ENCODE data around the gene PREX1. TPM values are rescaled to one million over a fixed set of nuclear protein-coding genes. Genes with fewer than 3 reads are reported as not detected.

The PREX1 gene
- total and polyA plus RNA-seq, 2 donors (not counting 1 experiment from before 2014, with no cell fraction given): 1.0 to 3.1 TPM

- H2AFZ ChIP-seq (ENCODE audit: low read length): no peak overlapping the region
- H3K27me3 ChIP-seq (ENCODE audit: control insufficient read depth, insufficient read depth, low read length): no peaks in the 10 kb centered on the region
- no peak overlapping the region for H3K9ac ChIP-seq (ENCODE audit: insufficient read depth, low read length)
- H3K4me2 ChIP-seq (ENCODE audit: extremely low read depth, insufficient read depth, low read length): no peak overlapping the region
- no peak overlapping the region for H3K4me3 ChIP-seq (replicated peaks in 1 of 4; ENCODE audit: control extremely low read depth in 1 of 4, insufficient read depth in 1 of 4, low read depth in 3 of 4, low read length in 4 of 4)
- no peak overlapping the region for H3K27ac ChIP-seq (ENCODE audit: insufficient read depth, low read length)
- no peaks in the 10 kb centered on the region for H3K9me3 ChIP-seq (ENCODE audit: control insufficient read depth, insufficient read depth, low read depth, low read length)
- no peak for DNase-seq (ENCODE audit: low read depth in 2 of 2)
- no peaks in the 10 kb centered on the region for H3K36me3 ChIP-seq (ENCODE audit: control insufficient read depth, insufficient read depth, low read length)
- H3K4me1 ChIP-seq (ENCODE audit: control insufficient read depth, extremely low read depth, insufficient read depth, low read length): peaks cover 6% of the 10 kb centered on the region
- H4K20me1 ChIP-seq (ENCODE audit: control insufficient read depth, extremely low read depth, insufficient read depth, low read length): no peaks in the 10 kb centered on the region
- no peaks in the 10 kb centered on the region for H3K79me2 ChIP-seq (ENCODE audit: control insufficient read depth, insufficient read depth, low read length)
- no peak for TF ChIP-seq CTCF (conservative IDR thresholded peaks at IDR 0.05 in 1 of 2, IDR thresholded peaks at IDR 0.05 in 1 of 2; ENCODE audit: low read depth in 1 of 2, low read length in 2 of 2)
- no peak for TF ChIP-seq EZH2 (IDR thresholded peaks at IDR 0.05; ENCODE audit: low read length, missing control alignments)
These were observed 11.5 kb upstream of the PREX1 start for GRCh38 chr20:48839154-48839917.

GRCh38 chr20:48837014-48837413, 9.2 kb upstream of the PREX1 start:
- H4K20me1 ChIP-seq (ENCODE audit: control insufficient read depth, extremely low read depth, insufficient read depth, low read length): no peaks in the 10 kb centered on the region
- H3K27me3 ChIP-seq (ENCODE audit: control insufficient read depth, insufficient read depth, low read length): no peaks in the 10 kb centered on the region
- no peak overlapping the region for H3K27ac ChIP-seq (ENCODE audit: insufficient read depth, low read length)
- H3K4me1 ChIP-seq (ENCODE audit: control insufficient read depth, extremely low read depth, insufficient read depth, low read length): peaks cover 3% of the 10 kb centered on the region
- TF ChIP-seq CTCF (conservative IDR thresholded peaks at IDR 0.05 in 1 of 2, IDR thresholded peaks at IDR 0.05 in 1 of 2; ENCODE audit: low read depth in 1 of 2, low read length in 2 of 2): no peak
- TF ChIP-seq EZH2 (IDR thresholded peaks at IDR 0.05; ENCODE audit: low read length, missing control alignments): no peak
- no peaks in the 10 kb centered on the region for H3K9me3 ChIP-seq (ENCODE audit: control insufficient read depth, insufficient read depth, low read depth, low read length)
- H3K36me3 ChIP-seq (ENCODE audit: control insufficient read depth, insufficient read depth, low read length): no peaks in the 10 kb centered on the region
- H3K4me3 ChIP-seq (replicated peaks in 1 of 4; ENCODE audit: control extremely low read depth in 1 of 4, insufficient read depth in 1 of 4, low read depth in 3 of 4, low read length in 4 of 4): no peak overlapping the region
- no peak overlapping the region for H2AFZ ChIP-seq (ENCODE audit: low read length)
- H3K79me2 ChIP-seq (ENCODE audit: control insufficient read depth, insufficient read depth, low read length): no peaks in the 10 kb centered on the region
- no peak overlapping the region for H3K9ac ChIP-seq (ENCODE audit: insufficient read depth, low read length)
- no peak for DNase-seq (ENCODE audit: low read depth in 2 of 2)
- no peak overlapping the region for H3K4me2 ChIP-seq (ENCODE audit: extremely low read depth, insufficient read depth, low read length)

GRCh38 chr20:48835390-48835789, 7.6 kb upstream of the PREX1 start:
- Histone ChIP-seq H3K4me2 (ENCODE audit: extremely low read depth, insufficient read depth, low read length) (no peak overlapping the region), H3K27me3 (ENCODE audit: control insufficient read depth, insufficient read depth, low read length) (no peaks in the 10 kb centered on the region), H3K4me1 (ENCODE audit: control insufficient read depth, extremely low read depth, insufficient read depth, low read length) (peaks cover 5% of the 10 kb centered on the region), H3K79me2 (ENCODE audit: control insufficient read depth, insufficient read depth, low read length) (no peaks in the 10 kb centered on the region), H3K9me3 (ENCODE audit: control insufficient read depth, insufficient read depth, low read depth, low read length) (no peaks in the 10 kb centered on the region), H3K36me3 (ENCODE audit: control insufficient read depth, insufficient read depth, low read length) (no peaks in the 10 kb centered on the region), H3K27ac (ENCODE audit: insufficient read depth, low read length) (no peak overlapping the region), H2AFZ (ENCODE audit: low read length) (no peak overlapping the region), H4K20me1 (ENCODE audit: control insufficient read depth, extremely low read depth, insufficient read depth, low read length) (no peaks in the 10 kb centered on the region), H3K9ac (ENCODE audit: insufficient read depth, low read length) (no peak overlapping the region), H3K4me3 (replicated peaks in 1 of 4; ENCODE audit: control extremely low read depth in 1 of 4, insufficient read depth in 1 of 4, low read depth in 3 of 4, low read length in 4 of 4) (no peak overlapping the region)
- no peak for TF ChIP-seq EZH2 (IDR thresholded peaks at IDR 0.05; ENCODE audit: low read length, missing control alignments)
- no peak for TF ChIP-seq CTCF (conservative IDR thresholded peaks at IDR 0.05 in 1 of 2, IDR thresholded peaks at IDR 0.05 in 1 of 2; ENCODE audit: low read depth in 1 of 2, low read length in 2 of 2)
- no peak for DNase-seq (ENCODE audit: low read depth in 2 of 2)

Data from fibroblast of lung (primary cell).